Stimulated activated CD4-positive, alpha-beta T cell treated with anti-CD3 and anti-CD28 coated beads, Interleukin-4, amount 100 ng/mL, for 4 hours (primary cell): Measurements from ENCODE around the gene PDE1A.

Experiments used
- DNase-seq, 2 experiments: peaks; one replicate each; pipeline ENCODE4 v3.0.0-alpha.2; 2020

Gene PDE1A

DNA sequence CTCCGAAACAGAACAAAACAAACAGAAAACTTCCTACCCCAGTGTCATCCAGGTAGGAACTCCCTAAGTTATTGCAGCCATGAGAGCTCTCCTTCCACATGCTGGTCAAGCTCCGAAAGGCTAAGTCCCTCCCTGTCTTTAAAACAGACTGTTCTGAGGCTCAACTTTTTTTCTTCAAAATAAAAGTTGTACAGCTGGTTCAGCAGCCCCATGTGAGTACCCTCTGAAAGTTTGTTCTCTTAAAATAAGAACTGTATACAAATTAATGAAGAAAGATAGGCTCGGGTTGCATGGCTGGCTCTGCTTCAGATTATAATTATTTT lies at the start of gene PDE1A:
Gene PDE1A, minus strand, starts transcription at position 119 of the 323 bp plus-strand sequence.
- DNase-seq = no peak

DNA sequence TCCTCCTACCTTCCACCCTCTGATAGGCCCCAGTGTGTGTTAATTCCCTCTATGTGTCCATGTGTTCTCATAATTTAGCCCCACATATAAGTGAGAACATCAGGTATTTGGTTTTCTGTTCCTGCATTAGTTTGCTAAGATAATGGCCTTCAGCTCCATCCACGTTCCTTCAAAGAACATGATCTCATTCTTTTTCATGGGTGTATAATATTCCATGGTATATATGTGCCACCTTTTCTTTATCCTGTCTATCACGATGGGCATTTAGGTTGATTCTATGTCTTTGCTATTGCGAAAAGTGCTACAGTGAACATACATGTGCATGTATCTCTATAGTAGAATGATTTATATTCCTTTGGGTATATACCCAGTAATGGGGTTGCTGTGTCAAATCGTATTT lies 46.8 kb upstream of the PDE1A start:
- DNase-seq = no peak

DNA sequence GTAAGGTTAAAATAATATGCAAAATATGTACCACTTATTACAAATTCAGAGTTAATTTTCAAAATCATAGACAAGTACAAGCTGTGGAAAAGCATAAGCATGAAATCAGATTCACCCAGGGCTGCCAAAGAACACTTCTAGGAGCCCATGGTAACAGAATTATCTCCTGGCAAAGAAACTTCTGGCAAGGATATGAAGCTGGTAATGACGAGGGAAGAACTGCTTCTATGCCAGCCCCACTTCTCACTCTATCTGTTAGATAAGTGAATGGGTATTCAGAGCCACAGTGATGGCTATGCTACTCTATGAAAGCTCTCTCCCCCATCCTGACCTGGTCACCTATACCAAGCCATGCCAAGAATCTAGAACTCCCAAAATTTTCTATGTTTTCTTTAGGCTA lies 36.9 kb upstream of the PDE1A start:
- DNase-seq = no peak

DNA sequence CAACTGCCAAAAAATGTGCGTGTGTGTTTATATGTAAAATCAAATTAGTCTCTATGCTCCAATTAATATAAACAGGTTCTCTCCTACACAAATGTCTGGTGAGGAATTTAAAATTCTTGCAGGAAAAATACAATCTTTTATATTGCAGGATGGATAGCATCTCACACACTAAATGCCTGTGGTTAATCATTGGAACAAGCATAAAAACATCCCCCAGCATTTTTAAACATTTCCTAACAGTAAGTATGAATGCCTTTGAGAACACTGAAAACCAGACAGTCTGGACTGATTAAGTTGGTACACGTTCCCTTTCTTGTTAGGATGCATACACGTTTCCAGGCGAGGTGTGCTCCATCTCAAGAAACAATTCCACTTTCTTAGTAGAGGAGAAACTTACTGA lies 29.9 kb upstream of the PDE1A start:
- DNase-seq = no peak

DNA sequence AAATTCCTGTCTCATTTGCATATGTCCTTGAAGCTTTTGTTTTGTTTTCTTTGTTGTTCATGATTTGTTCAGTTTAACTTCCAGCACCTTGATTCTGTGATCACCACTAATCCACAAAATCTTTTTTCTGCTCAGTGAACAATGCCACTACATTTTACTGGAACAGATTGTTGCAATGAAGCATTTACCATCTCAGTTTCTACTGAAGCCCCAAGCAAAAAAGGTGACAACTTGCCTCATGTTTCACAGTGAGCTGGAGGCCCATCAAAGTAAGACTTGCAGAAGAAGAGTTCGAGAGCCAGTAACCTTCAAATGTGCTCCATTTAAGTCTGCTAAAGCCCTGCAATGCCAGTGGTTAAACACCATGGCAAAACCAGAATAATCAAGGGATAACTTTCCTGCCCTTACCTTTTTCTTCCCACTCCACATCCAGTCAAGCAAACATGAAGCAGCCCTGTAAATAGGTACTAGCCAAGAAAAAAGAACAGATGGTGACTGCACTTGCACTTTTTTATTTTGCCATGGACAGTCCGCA lies 25.7 kb upstream of the PDE1A start:
- no peak for DNase-seq

DNA sequence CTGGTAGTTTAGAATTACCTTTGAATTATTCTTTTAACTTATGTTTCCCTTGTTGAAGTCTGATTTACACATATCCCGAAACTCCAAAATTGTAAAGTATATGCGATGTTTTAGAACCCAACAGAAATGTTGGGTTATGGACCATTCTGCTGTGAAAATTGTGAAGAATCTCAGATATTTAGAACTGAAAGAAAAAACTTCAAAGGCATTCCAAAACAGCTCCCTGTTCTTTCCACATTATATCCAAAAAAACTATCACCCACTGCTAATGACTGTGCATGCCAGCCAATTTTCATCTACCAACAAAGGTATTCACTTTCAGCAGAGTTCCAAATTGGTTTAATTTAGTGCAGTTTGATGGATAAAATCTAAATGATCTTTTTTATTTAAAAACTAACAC lies 21.5 kb upstream of the PDE1A start:
- DNase-seq = no peak

DNA sequence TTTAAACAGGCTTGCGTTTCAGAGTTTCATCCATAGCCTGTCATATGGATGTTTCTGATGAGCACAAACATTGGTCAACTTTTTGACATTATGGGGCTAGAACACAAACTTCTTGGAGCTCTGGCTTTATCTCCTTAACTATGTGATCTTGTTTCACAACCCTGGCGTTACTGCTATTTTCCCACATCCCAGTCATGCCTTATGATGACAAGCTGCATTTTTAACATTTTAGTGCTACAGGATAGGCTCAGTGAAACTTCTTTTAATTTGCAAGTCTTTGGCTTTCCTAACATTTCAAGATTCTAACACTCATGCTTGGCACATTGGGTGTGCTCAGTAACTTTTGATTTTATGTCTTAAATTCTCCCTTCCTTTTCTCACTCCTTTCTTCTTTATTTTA lies 21.0 kb upstream of the PDE1A start:
- no peak for DNase-seq

DNA sequence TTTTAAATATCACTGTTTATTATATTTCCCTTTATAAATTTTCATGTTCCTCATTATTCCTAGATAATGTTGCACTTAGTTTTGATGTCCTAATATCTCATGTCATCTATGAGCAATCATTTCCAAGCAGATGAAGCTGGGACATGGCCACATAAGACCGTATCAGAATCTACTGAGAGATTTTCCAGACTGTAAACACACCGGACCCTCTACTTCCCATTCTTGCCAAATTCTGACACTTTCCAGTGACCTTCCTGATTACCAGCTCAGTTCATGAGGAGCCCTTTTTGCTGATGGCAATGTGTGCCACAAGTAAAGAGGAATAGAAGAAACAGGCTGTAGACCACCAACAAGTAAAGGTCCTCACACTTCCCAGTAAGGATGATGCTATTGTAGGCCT lies 20.3 kb upstream of the PDE1A start:
- no peak for DNase-seq

DNA sequence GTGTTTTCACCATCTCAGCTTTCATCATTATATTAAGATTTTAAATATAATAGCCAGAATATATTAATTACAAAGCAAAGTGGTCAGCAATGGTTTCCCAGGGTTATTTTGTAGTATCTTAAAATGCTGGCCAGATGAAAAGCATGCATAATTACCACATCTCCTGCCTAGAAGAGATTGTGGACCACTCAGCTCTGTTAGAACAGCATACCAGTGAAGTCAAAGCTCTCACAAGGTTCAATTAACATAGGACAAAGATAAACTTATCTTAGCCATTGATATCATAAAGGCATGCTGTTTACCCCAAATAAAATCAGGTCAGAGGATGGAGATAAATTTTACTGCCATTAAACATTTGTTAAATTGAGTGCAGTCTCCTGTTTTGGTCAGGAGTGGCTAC lies 19.3 kb upstream of the PDE1A start:
- no peak for DNase-seq

DNA sequence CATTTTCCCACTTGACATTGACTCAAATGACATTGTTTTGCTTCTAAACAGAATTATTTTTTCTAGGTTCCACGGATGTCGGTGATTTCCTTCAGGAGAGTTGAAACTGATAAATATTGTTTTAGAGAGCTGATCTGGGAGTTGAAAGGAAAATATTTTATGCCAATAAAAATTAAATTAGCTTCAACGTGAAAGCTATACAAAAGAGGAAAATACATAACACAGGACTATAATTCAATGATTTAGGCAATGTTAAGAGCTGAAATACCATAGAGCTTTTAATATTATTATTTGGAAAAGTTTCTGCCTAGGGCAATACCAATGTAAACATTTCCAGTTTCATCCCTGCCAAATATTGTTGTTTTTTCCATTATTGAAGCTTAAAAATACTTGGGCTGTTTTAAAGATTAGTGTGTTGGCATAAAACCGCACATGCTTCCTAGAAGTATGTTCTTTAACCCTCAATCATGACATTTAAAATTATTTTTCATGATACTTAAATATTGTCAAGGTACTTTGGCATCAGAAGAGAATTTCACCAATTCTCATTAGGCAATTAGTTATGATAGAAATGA lies 18.6 kb upstream of the PDE1A start:
- DNase-seq = no peak

DNA sequence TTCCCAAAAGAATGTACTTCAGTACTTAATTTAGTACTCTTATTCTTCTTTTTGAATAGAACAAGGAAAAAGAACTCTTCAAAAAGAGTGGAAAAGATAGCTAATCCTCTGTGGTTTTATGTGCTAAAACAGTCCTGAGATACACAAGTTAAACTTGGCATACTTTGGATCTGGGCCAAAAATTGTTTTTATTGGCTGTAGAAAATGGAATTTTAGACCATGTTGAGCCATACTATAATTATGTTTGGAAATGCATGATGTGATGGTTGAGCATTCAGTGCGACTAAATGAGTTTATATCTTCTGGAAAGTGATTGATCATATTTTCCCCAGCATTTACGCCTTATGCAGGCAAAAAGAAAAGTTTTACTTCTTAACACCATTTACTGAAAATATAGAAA lies 18.0 kb upstream of the PDE1A start:
- no peak for DNase-seq

DNA sequence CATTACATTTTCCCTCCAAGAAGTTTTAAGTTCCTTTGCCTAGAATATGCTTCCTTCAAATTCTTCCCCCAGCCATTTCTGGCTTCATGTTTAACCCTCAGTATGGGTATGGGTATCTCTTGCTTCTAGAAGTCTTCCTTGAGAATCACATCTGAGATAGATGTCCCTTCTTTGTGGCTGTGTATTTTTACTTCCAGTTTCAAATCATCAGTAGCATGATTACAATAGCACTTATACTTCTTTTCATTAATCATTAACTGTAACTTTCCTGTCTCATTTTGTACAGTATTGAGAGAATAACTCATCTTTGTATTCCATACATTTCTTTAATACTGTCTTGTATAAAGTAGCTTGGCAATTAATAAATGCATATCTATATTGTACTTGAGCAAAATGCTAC lies 17.3 kb upstream of the PDE1A start:
- DNase-seq = no peak

DNA sequence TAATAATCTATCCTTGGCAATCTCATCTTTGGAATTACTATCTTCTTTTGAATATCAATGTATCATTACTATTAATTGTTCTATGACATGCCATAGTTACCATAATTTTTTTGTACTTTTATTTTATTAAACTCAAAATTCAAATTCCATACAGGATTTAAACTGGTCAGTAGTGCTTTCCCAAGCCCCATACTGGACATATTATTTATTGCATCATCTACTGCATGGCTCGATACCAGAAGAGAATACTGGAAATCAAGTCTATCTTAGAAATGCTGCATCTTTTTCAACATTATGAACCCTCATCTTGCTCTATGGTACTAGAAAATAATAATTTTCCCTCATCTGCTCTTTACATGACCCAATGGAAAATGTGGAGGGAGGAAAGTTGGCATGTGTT lies 9.4 kb upstream of the PDE1A start:
- no peak for DNase-seq

DNA sequence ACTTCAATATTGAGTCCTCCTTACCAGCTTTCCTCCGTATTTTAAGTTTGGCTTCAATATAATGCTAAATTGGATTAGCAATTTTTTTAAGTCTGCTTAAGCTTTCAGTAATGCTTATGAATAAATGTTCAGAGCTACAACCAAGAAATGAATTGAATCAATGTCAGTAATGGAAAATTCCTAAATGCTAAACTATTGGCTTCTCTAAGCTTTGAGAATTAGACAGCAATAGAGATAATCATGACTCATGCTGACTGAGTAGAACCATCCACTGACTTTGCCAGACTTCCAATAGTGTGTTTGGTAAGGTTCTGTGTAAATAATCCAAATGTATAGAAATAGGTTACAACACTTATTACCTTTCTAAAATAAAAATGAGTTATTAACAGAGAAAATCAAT lies 8.9 kb upstream of the PDE1A start:
- no peak for DNase-seq

DNA sequence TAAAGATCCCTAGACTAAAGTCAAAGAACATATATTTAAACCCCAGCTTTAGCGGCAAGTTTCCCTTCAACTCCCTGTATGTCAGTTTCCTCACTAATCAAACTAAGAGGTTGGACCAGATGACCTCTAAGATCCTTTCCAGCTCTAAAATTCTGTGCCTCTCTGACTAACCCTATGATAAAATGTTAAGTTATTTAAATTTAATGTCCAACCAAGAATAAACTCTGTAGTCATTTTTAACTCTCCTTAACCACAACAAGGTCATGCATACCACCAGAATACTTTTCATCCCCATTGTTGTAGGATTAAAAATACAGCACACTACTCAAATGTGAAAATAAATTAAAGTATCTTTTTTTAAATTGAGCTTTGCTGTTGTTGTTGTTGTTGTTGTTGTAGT lies 5.2 kb upstream of the PDE1A start:
- DNase-seq = no peak

DNA sequence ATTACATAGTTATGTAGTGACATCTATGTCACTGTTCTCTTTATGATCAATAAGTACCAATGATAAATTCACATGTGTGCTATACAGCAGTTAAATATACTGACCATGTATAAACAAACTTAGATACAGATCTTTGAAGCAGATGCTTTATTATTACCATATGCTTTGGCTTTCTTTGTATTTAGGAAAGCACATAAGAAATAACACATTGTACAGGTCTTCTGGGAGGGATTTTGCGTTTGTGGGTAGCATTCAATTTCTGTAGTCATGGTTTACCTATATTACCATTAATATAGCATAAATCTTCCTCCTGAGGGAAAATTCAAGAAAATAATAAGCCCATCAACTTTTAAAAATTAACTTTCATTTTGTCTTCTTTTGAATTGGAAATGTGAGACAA lies 1.6 kb upstream of the PDE1A start:
- no peak for DNase-seq

DNA sequence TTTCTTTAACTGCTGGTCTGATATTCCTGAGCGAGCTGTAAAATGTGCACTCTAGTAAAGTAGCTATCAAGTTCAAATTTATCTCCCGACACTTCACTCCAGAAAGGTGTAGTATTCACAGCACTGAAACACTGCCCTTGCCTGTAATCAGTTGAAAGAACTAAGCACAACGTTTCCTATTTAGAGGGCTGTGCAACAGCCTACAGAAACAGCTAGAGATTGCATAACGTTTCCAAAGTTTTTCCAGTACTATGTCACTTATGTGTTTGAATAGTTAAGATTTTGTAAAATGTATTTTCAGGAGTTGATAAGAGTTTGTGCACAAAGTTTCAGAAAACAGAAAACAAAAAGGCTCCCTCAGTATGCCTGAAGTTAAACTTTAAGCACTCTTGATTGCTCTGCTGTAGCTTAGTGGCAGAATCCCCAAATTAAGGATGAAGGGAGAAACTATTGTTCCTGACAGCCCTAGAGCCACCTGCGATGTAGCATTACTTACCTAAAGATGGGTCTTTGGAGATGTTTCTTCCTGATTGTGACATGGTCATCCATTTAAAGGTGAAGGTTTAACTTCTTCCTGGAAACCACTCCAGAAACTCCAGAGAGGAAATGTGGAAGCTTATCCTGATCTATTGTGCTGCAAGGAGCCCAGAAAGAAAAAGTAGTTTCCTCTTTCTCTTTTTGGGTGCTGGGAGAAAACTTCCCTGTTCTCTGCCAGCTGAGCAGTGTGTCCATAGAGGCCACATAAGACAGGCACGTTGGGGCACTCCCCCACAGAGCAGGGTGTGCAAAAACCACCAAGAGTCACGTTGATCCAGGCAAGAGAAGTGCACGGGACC lies 536 bp downstream of the PDE1A start:
- DNase-seq = no peak

DNA sequence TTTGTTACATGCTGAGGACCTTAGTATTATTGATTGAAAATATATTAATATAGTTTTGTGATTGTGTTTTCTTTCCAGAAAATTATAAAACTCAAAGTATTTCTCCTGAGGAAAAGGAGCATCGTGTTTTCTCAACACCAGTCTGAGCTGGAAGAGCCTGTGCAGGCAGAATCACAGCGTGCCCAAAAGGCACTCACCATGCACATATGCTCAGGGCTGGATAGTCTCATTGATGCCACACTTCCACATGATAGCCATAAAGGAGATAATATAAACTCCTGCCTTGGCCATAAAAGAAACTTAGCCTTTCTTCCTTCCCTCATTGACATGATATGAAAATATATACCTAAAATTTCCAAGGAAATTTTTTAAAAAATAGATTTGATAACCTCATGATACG lies 4.0 kb downstream of the PDE1A start:
- no peak for DNase-seq

DNA sequence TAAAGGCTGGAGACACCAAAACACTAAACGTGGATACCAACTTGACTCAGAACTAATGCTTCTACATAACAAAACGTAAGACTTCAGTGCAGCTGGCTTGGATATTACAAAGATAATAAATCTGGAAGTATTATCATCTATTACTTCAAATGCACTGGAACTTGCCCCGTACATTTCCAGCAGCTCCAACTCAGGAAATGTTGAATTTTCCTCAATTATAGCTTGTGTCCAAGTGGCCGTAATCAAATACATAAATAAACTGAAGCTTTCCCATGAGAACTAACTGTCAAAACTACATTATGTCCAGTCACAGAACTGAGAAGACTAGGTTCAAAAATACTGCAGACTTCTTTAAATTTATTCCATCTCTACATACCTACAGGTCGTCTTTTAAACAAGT lies 6.2 kb downstream of the PDE1A start:
- DNase-seq = no peak

DNA sequence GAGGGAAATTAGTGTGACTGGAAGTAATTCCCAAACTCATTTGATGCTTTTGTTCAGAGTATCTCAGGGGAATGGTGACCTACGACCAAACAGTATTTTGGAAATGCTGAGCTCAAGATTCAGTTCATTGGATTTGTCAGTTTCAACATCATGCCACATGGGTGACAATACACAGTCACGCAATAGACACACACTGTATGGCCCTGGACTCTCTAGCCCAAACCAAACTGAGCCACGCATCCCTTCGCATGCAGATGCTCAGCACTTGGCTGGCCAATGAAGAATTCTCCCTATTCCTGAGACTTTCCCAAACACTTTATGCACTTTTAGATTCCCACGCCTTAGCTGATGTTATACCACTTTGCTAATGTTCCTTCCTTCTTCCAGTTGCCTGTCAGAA lies 10.0 kb downstream of the PDE1A start:
- no peak for DNase-seq

DNA sequence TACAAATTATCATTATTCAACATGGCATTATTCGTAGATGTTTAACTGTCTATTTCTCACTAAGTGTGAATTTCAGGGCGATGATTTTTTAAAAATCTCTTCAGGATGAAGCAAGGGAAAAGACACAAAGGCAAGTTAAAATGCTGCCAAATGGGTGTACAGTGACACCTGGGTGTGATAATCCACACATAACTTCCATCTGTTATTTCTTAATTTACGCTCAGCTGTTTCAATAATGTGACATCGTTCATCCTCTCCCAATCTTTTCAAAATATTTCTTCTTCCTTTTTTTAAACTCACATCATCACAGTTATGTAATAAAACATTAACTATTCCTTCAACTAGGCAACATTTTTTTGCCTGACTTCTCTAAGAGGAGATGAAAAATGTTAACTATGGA lies 10.6 kb downstream of the PDE1A start:
- DNase-seq = no peak

DNA sequence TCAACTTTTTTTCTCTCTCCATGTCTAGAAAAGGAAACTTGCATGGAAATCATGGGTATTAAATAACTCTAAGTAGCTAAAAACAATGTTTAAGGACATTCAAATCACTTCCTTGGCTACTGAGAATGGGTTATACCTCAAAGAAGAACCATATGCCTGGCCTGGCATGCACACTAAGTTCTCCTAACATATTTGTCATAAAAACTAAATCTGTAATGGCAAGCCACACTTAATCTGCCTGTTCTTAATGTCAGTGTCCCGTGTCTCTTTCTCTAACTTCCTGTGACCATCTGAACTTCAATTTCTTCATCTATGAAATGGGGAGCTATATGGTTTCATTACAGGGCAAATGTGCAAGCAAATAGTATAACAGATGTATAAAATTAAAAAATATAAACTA lies 11.1 kb downstream of the PDE1A start:
- DNase-seq = no peak

DNA sequence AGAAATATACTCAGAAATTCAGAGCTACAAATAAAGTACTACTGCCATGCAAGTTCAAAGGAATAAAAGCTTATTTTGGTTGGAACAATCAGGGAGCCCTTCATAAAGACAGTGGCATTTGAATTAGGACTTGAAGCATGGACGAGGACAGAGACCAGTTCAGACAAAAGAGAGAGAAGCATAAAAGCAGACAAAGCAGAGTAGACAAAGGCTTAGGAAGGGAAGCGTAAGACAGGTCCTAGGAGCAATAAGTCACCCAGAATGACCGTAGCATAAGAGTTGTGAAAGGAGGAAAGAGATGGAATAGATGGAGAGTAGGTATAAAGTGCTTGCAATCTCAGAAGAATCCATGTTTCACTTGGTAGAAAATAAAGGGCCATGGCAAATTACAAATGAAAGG lies 14.0 kb downstream of the PDE1A start:
- DNase-seq = no peak

DNA sequence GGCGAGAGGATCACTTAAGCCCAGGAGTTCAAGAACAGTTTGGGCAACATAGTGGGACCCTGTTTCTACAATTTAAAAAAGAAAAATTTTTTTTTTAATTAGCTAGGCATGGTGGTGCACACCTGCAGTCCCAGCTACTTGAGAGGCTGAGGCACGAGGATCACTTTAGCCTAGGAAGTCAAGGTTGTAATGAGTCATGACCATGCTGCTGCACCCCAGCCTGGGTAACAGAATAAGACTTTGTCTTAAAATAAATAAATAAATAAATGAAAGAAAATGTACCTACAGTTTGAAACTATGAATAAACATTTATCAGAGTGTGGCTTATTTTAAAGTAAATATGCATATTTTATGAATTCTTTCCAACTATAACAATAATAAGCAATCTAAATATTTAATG lies 16.7 kb downstream of the PDE1A start:
- no peak for DNase-seq

DNA sequence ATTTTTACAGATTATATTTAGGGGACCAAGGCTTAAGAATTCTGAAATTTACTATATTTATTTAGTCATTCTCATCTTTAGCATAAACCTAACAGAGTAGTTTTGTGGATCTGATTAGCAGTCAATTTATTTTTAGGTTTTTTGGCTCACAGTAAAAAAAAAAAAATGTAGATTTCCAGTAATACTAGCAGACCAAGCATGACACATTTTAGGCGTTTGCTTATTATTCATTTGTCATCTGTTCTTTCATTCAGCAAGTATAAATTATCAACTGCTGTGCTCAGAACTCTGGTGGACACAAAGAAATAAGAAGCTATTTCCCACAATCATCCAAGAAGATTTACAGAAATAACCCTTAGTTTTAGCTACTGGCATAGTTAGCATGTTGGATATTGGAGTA lies 20.6 kb downstream of the PDE1A start:
- no peak for DNase-seq
